Thyroid gland (tissue), 4 donors: ENCODE results near the gene PCBP3. TPM values are rescaled to one million over a fixed set of nuclear protein-coding genes. Genes with fewer than 3 reads are reported as not detected.

Experiments used
- DNase-seq, 2 donors: peaks; one replicate each; pipeline ENCODE4 v3.0.0-alpha.2; 2019
- H3K27ac ChIP-seq, 3 donors: fragments of 200-600 bp; sonication (generic); 1 replicate in 2 of 3; 2 replicates in 1 of 3; pipeline ENCODE4 v1.5.1; 2016 to 2019; ENCODE audit warnings: mild to moderate bottlenecking in 1 of 3, moderate library complexity in 1 of 3
- H3K27me3 ChIP-seq: fragments of 200-600 bp; sonication (generic); one replicate; pipeline ENCODE4 v1.5.1; 2019
- H3K36me3 ChIP-seq, 2 donors: fragments of 200-600 bp; sonication (generic); one replicate each; pipeline ENCODE4 v1.5.1; 2016 to 2019
- H3K4me1 ChIP-seq, 2 donors: fragments of 200-600 bp; sonication (generic); one replicate each; pipeline ENCODE4 v1.5.1; 2017 to 2019
- H3K4me3 ChIP-seq, 3 donors: fragments of 200-600 bp; sonication (generic); replicated peaks in 1 of 3; 1 replicate in 2 of 3; 2 replicates in 1 of 3; pipeline ENCODE4 v1.5.1; 2016; ENCODE audit warnings: mild to moderate bottlenecking in 1 of 3
- H3K9me3 ChIP-seq: fragments of 200-600 bp; sonication (generic); one replicate; pipeline ENCODE4 v1.5.1; 2017
- POLR2A ChIP-seq, 2 donors: fragments of 450-650 bp; IDR thresholded peaks; one replicate each; pipeline ENCODE4 v1.6.1; 2017; ENCODE audit warnings: antibody characterized with exemption in 2 of 2, mild to moderate bottlenecking in 2 of 2, moderate library complexity in 1 of 2
- WGBS, 2 donors: methylation state at CpG; one replicate each; pipeline ENCODE4 v1.1.5; 2017; 5-methylcytosine and 5-hydroxymethylcytosine counted together
- intact Hi-C: fragments of 100-400 bp; cut with DNase I; formaldehyde crosslinking; loops from one replicate; pipeline ENCODE4 v1.15.1; 2023
- total RNA-seq, 4 donors: library from RNA; depleted of rRNA; stranded (reverse); fragments of >200 nt; gene quantifications; one replicate each; pipeline ENCODE4 v1.2.3, GENCODE V29; 2016
- TF ChIP-seq, protein P1 (sequence below), 6 experiments: fragments of 200-600 bp in 3 of 6; fragments of 450-650 bp in 3 of 6; sonication (generic) in 3 of 6; IDR thresholded peaks; one replicate each; pipeline ENCODE4 v1.5.1; 2016 to 2019; ENCODE audit warnings: antibody characterized with exemption in 6 of 6, mild to moderate bottlenecking in 2 of 6, inconsistent platforms in 1 of 6, moderate library complexity in 1 of 6

Gene PCBP3
- total RNA-seq, 4 donors from 2014 or later = 0.33 to 0.98 (median 0.54) TPM; not detected in 1

DNA sequence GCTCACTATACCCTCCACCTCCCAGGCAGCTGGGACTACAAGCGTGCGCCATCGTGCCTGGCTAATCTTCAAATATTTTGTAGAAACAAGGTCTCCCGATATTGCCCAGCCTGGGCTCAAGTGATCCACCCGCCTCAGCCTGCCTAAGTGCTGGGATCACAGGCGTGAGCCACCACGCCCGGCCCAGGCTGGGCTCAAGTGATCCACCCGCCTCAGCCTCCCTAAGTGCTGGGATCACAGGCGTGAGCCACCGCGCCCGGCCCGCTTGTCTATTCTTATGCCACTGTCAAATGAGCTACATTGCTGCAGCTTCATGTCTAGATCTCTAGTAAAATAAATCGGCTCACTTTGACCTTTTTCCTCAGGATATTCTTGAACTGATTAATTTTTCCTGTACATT lies 230.3 kb downstream of the PCBP3 start:
- Histone ChIP-seq H3K9me3 (no peaks in the 10 kb centered on the region), H3K36me3 (no peaks in the 10 kb centered on the region), H3K4me3 (no peak overlapping the region), H3K27me3 (no peaks in the 10 kb centered on the region), H3K4me1 (no peaks in the 10 kb centered on the region), H3K27ac (no peak overlapping the region)
- DNase-seq = no peak
- intact Hi-C loops = no loop called here
- TF ChIP-seq, protein P1, sequence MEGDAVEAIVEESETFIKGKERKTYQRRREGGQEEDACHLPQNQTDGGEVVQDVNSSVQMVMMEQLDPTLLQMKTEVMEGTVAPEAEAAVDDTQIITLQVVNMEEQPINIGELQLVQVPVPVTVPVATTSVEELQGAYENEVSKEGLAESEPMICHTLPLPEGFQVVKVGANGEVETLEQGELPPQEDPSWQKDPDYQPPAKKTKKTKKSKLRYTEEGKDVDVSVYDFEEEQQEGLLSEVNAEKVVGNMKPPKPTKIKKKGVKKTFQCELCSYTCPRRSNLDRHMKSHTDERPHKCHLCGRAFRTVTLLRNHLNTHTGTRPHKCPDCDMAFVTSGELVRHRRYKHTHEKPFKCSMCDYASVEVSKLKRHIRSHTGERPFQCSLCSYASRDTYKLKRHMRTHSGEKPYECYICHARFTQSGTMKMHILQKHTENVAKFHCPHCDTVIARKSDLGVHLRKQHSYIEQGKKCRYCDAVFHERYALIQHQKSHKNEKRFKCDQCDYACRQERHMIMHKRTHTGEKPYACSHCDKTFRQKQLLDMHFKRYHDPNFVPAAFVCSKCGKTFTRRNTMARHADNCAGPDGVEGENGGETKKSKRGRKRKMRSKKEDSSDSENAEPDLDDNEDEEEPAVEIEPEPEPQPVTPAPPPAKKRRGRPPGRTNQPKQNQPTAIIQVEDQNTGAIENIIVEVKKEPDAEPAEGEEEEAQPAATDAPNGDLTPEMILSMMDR (IDR thresholded peaks at IDR 0.05) = no peak
- TF ChIP-seq POLR2A (IDR thresholded peaks at IDR 0.05) = no peak
- WGBS, 2 donors = 87 to 93% methylated on average over 15 of the region's 15 CpGs

DNA sequence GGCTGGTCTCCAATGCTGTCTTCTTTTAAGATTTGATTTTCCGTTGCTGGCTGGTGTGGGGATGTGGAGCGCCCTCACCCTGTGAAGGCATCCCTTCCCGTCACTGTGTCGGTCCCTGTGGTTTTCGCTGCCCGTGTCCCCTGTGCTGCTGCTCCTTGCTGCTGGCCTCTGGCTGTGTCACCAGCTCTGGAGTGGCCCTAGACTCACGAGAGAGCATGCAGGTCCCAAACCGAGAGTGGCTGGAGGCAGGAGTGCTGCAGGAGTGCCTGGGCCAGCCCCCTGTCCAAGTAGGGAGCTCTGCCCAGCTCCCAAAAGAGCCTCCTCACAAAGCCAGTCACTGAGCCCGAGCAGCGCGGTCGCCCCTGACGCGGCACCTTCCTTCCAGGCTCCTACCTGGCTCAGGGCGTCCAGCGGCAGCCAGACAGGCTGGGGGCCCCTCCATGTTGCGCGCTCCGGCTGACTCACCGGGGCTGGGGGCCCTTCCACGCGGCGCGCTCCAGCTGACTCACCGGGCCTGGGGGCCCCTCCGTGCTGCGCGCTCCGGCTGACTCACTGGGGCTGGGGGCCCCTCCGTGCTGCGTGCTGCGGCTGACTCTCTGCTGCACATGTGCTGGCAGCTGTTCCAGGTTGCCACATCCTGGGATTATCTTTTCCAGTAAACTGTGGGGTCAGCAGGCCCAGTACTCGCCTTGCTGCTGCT lies 231.3 kb downstream of the PCBP3 start:
- Histone ChIP-seq H3K27ac (no peak overlapping the region), H3K27me3 (no peaks in the 10 kb centered on the region), H3K4me1 (no peaks in the 10 kb centered on the region), H3K9me3 (no peaks in the 10 kb centered on the region), H3K36me3 (no peaks in the 10 kb centered on the region), H3K4me3 (no peak overlapping the region)
- WGBS, 2 donors = 50 to 79% methylated on average over 3 to 10 of the region's 33 CpGs
- no peak for TF ChIP-seq POLR2A (IDR thresholded peaks at IDR 0.05)
- TF ChIP-seq, protein P1 (IDR thresholded peaks at IDR 0.05) = no peak
- intact Hi-C loops = no loop called here
- no peak for DNase-seq

DNA sequence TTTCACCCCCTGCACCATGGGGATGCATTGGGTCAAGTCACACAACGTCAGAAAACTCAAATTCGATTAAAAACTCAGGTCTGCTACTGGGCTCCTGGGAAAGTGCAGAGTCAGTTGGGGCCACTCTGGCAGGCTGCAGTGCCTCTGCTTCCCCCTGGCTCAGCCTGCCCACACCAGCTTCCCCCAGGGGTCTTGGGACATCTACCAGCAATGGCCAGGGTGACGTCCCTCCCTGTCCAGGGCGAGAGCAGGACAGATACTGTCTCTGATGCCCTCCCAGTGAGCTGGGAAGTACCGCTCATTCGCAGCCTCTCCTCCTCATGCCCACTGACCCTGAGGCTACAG lies 231.9 kb downstream of the PCBP3 start:
- Histone ChIP-seq H3K27ac (no peak overlapping the region), H3K9me3 (no peaks in the 10 kb centered on the region), H3K4me1 (no peaks in the 10 kb centered on the region), H3K4me3 (no peak overlapping the region), H3K36me3 (no peaks in the 10 kb centered on the region), H3K27me3 (no peaks in the 10 kb centered on the region)
- no peak for TF ChIP-seq POLR2A (IDR thresholded peaks at IDR 0.05)
- TF ChIP-seq, protein P1 (IDR thresholded peaks at IDR 0.05) = no peak
- DNase-seq = no peak
- 59 to 85% methylated on average over 5 to 6 of the region's 6 CpGs for WGBS, 2 donors
- intact Hi-C loops = no loop called here

DNA sequence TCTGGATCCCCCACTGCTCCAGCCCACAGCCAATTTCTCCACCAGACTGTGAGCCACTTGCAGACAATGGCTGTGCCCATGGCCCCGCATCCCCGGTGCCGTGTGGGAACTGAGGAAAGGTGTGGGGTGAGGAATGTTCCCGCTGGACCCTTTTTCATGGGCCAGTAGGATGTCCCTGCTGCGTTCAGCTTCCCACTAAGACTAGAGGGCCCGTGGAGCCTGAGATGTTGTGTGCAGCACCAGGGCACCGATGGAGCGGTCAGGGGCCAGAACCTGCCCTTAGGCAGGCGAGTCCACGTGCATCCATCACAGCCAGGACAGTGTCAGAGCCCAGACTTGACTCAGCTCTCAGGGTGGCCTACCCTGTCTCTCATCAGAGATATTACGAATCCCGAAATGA lies 232.4 kb downstream of the PCBP3 start:
- H3K9me3 ChIP-seq = no peaks in the 10 kb centered on the region
- WGBS, 2 donors = 88 to 90% methylated on average over 4 to 10 of the region's 12 CpGs
- TF ChIP-seq POLR2A (IDR thresholded peaks at IDR 0.05) = no peak
- TF ChIP-seq, protein P1 (IDR thresholded peaks at IDR 0.05) = no peak
- H3K27ac ChIP-seq = no peak overlapping the region
- H3K4me1 ChIP-seq = no peaks in the 10 kb centered on the region
- no peak for DNase-seq
- no peaks in the 10 kb centered on the region for H3K27me3 ChIP-seq
- intact Hi-C loops = no loop called here
- no peak overlapping the region for H3K4me3 ChIP-seq
- H3K36me3 ChIP-seq = no peaks in the 10 kb centered on the region

DNA sequence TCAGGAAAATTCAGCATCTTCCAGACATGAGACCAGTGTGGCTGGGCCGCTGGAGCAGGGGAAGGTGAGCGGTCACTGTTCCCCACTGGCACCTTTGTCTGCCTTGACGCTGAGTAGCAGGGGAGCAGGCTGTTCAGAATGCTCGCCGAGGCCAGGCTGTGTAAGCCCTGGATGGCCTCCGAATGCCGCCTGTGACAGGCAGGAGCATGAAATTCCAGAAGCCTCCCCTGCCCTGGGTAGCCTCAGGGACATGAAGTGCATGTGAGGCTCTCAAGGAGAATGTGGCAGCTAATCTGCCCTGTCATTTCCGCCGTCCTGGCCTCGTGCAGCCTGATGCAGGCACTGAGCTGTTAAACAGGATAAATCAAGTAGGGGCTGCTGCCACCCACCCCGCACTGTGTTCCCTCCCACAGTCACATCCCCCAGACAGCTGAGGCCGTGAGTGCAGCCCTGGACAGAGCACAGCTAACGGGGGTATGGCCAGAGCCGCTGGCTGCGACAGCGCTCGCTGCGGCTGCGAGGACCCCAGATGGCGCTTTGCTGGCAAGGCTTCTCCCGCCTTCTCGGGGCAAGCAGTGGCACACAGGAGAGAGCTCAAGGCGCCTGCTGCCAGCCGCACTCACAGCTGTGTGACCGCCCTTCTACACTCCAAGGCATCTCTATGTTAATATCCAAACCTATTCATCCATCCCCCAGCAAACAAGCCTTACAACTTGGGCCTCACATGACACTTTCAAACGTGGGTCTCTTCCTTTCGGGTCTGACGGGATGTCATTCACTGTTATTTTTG lies 233.1 kb downstream of the PCBP3 start:
- no peaks in the 10 kb centered on the region for H3K36me3 ChIP-seq
- WGBS, 2 donors = 70 to 80% methylated on average over 23 to 27 of the region's 28 CpGs
- no peaks in the 10 kb centered on the region for H3K27me3 ChIP-seq
- TF ChIP-seq POLR2A (IDR thresholded peaks at IDR 0.05) = no peak
- TF ChIP-seq, protein P1 (IDR thresholded peaks at IDR 0.05) = no peak
- no peaks in the 10 kb centered on the region for H3K4me1 ChIP-seq
- H3K9me3 ChIP-seq = no peaks in the 10 kb centered on the region
- H3K4me3 ChIP-seq = no peak overlapping the region
- H3K27ac ChIP-seq = no peak overlapping the region
- intact Hi-C loops = no loop called here
- DNase-seq = no peak
